HepG2 (cell line): ENCODE measurements around the gene IFI30. TPM values are rescaled to one million over a fixed set of nuclear protein-coding genes. Genes with fewer than 3 reads are reported as not detected.
A peak's percentile ranks its signal among the peaks of the same experiment; 100 is the strongest.

ENCODE experiments used
- ATF7-NPFF ChIP-seq: sonication (generic); formaldehyde crosslinking; IDR thresholded peaks from 2 replicates; pipeline ENCODE4 v1.8.1; 2023; ENCODE audit warnings: mild to moderate bottlenecking, low read depth, missing genetic modification reagents, moderate library complexity
- CAMTA2 ChIP-seq: sonication (generic); formaldehyde crosslinking; IDR thresholded peaks from 2 replicates; pipeline ENCODE4 v1.4.0; 2020; ENCODE audit warnings: mild to moderate bottlenecking, missing genetic modification reagents, borderline replicate concordance
- DMAP1 ChIP-seq: IDR thresholded peaks from 2 replicates; pipeline ENCODE4 v1.6.1; 2016
- HMGXB4 ChIP-seq, 2 experiments: sonication (generic) in 1 of 2; formaldehyde crosslinking in 1 of 2; IDR thresholded peaks; 2 replicates each; pipeline versions ENCODE4 v1.4.0 to v1.6.1; 2018 to 2020; ENCODE audit warnings: missing genetic modification reagents in 2 of 2, borderline replicate concordance in 1 of 2, low read depth in 1 of 2, mild to moderate bottlenecking in 1 of 2, missing biosample characterization in 1 of 2
- HNF4G ChIP-seq, 2 experiments: sonication (generic) in 1 of 2; formaldehyde crosslinking in 1 of 2; IDR thresholded peaks; 2 replicates each; pipeline versions ENCODE4 v1.4.0 to v1.6.1; 2011 to 2020; ENCODE audit warnings: borderline replicate concordance in 2 of 2, low read depth in 2 of 2, mild to moderate bottlenecking in 2 of 2, low read length in 1 of 2, missing genetic modification reagents in 1 of 2, moderate library complexity in 1 of 2
- HNRNPLL ChIP-seq: fragments of 200-400 bp; formaldehyde crosslinking; IDR thresholded peaks from 2 replicates; pipeline ENCODE4 v1.6.1; 2017; ENCODE audit warnings: mild to moderate bottlenecking, low read depth, low read length; ENCODE audit not compliant: poor library complexity, severe bottlenecking
- HOXA3 ChIP-seq: sonication (generic); formaldehyde crosslinking; IDR thresholded peaks from 2 replicates; pipeline ENCODE4 v1.5.0; 2020; ENCODE audit warnings: missing genetic modification reagents
- KMT2B ChIP-seq: IDR thresholded peaks from 2 replicates; pipeline ENCODE4 v1.6.1; 2016; ENCODE audit warnings: missing genetic modification reagents, missing compliant biosample characterization
- RBFOX2 ChIP-seq: fragments of 200-400 bp; formaldehyde crosslinking; IDR thresholded peaks from 2 replicates; pipeline ENCODE4 v1.6.1; 2017; ENCODE audit warnings: low read depth, mild to moderate bottlenecking, low read length
- RXRA ChIP-seq: sonication (generic); formaldehyde crosslinking; IDR thresholded peaks from 2 replicates; pipeline ENCODE4 v1.5.1; 2020; ENCODE audit warnings: missing genetic modification reagents
- SAP130 ChIP-seq: IDR thresholded peaks from 2 replicates; pipeline ENCODE4 v1.6.1; 2016; ENCODE audit warnings: low read depth
- SMAD3 ChIP-seq: sonication (generic); formaldehyde crosslinking; IDR thresholded peaks from 2 replicates; pipeline ENCODE4 v1.4.0; 2020; ENCODE audit warnings: missing genetic modification reagents
- TAF15 ChIP-seq: fragments of 200-400 bp; formaldehyde crosslinking; IDR thresholded peaks from one replicate; pipeline ENCODE4 v1.6.1; 2018; ENCODE audit warnings: mild to moderate bottlenecking, low read depth, low read length; ENCODE audit not compliant: poor library complexity, severe bottlenecking
- U2AF1 ChIP-seq: fragments of 200-400 bp; formaldehyde crosslinking; optimal IDR thresholded peaks from 2 replicates; pipeline ENCODE3; 2017; ENCODE audit warnings: mild to moderate bottlenecking, low read depth, low read length
- UBTF ChIP-seq: sonication (generic); formaldehyde crosslinking; IDR thresholded peaks from 2 replicates; pipeline ENCODE4 v1.4.0; 2020; ENCODE audit warnings: mild to moderate bottlenecking, missing genetic modification reagents
- ZBTB20 ChIP-seq: sonication (generic); formaldehyde crosslinking; IDR thresholded peaks from 2 replicates; pipeline ENCODE4 v1.8.1; 2023; ENCODE audit warnings: missing genetic modification reagents, low read depth, mild to moderate bottlenecking, borderline replicate concordance
- ZBTB38 ChIP-seq: sonication (generic); formaldehyde crosslinking; IDR thresholded peaks from 2 replicates; pipeline ENCODE4 v1.5.1; 2020; ENCODE audit warnings: mild to moderate bottlenecking, missing genetic modification reagents
- ZMYM4 ChIP-seq: sonication (generic); formaldehyde crosslinking; IDR thresholded peaks from 2 replicates; pipeline ENCODE4 v1.8.1; 2023; ENCODE audit warnings: mild to moderate bottlenecking, missing genetic modification reagents
- ZNF317 ChIP-seq: sonication (generic); formaldehyde crosslinking; IDR thresholded peaks from 2 replicates; pipeline ENCODE4 v1.5.0; 2020; ENCODE audit warnings: mild to moderate bottlenecking, missing genetic modification reagents
- ZNF383 ChIP-seq: sonication (generic); formaldehyde crosslinking; IDR thresholded peaks from 2 replicates; pipeline ENCODE4 v1.4.0; 2020; ENCODE audit warnings: missing genetic modification reagents, mild to moderate bottlenecking, borderline replicate concordance
- ZNF501 ChIP-seq: sonication (generic); formaldehyde crosslinking; IDR thresholded peaks from 2 replicates; pipeline ENCODE4 v1.5.1; 2020; ENCODE audit warnings: mild to moderate bottlenecking, moderate library complexity, missing genetic modification reagents
- ZNF605 ChIP-seq: sonication (generic); formaldehyde crosslinking; IDR thresholded peaks from 2 replicates; pipeline ENCODE4 v1.8.0; 2022; ENCODE audit warnings: mild to moderate bottlenecking, missing genetic modification reagents
- ZNF790 ChIP-seq: sonication (generic); formaldehyde crosslinking; IDR thresholded peaks from 2 replicates; pipeline ENCODE4 v1.8.0; 2022; ENCODE audit warnings: missing genetic modification reagents, mild to moderate bottlenecking, borderline replicate concordance
- polyA plus RNA-seq, 8 experiments: library from polyadenylated mRNA; depleted of rRNA in 3 of 8; stranded (reverse) in 7 of 8; unstranded in 1 of 8; fragments of >200 nt; fragmentation: Illumina TruSeq in 4 of 8; extraction: Trizol in 4 of 8; gene quantifications; 2 replicates each; pipeline versions ENCODE4 v1.2.1 to v1.2.3, GENCODE V29; 2011 to 2016; ENCODE audit warnings: low read depth in 4 of 8, missing spikeins in 1 of 8, mixed read lengths in 1 of 8; ENCODE audit not compliant: insufficient read depth in 1 of 8
- total RNA-seq, 5 experiments: library from RNA; depleted of rRNA; stranded (reverse); fragments of >200 nt; fragmentation: Illumina TruSeq; extraction: Trizol; gene quantifications; 2 replicates each; pipeline ENCODE4 v1.2.3, GENCODE V29; 2016; ENCODE audit warnings: low read depth in 1 of 5

IFI30 gene
- total and polyA plus RNA-seq, 2 of the 13 experiments (the other 11 are each of a cell fraction or from before 2014, with no cell fraction given), result 25.0 to 79.4 TPM

GRCh38 chr19:18224525-18225354, 51.1 kb downstream of the IFI30 start (continued):
- TF ChIP-seq HOXA3, result peak; percentile 10; the same call in 1 of the 2 replicates
- TF ChIP-seq HMGXB4 (CRISPR knock-in tag; IDR thresholded peaks at IDR 0.05; ENCODE audit: borderline replicate concordance in 1 of 2, low read depth in 1 of 2), result 0 out of 4 replicates have a peak, but pooled peaks of 1 of the 2 experiments have one; percentile 12
- 0 out of 2 replicates have a peak, but pooled peaks have one; percentile 30 for TF ChIP-seq RXRA (CRISPR knock-in tag)
- TF ChIP-seq DMAP1 (CRISPR knock-in tag), result 0 out of 2 replicates have a peak, but pooled peaks have one; percentile 8
- TF ChIP-seq TAF15, result peak; percentile 27
- 0 out of 2 replicates have a peak, but pooled peaks have one; percentile 21 for TF ChIP-seq KMT2B
- 0 out of 2 replicates have a peak, but pooled peaks have one; percentile 10 for TF ChIP-seq ZNF501 (CRISPR knock-in tag)
- TF ChIP-seq RBFOX2, result peak; percentile 58
- 0 out of 2 replicates have a peak, but pooled peaks have one; percentile 53 for TF ChIP-seq ZBTB38 (CRISPR knock-in tag)
- peak; percentile 37 for TF ChIP-seq U2AF1
- TF ChIP-seq CAMTA2 (CRISPR knock-in tag), result 0 out of 2 replicates have a peak, but pooled peaks have one; percentile 9
- TF ChIP-seq ZNF790 (CRISPR knock-in tag), result peak; percentile 63; the same call in 1 of the 2 replicates
- peak; percentile 51 for TF ChIP-seq HNRNPLL
- peak; percentile 24; the same call in 1 of the 2 replicates for TF ChIP-seq SAP130 (CRISPR knock-in tag)
- 0 out of 2 replicates have a peak, but pooled peaks have one; percentile 22 for TF ChIP-seq ATF7-NPFF (CRISPR knock-in tag)
- no peak for TF ChIP-seq ZNF383
- TF ChIP-seq HNF4G (IDR thresholded peaks at IDR 0.05; ENCODE audit: borderline replicate concordance, low read depth, low read length), result peak; percentile 84
- TF ChIP-seq HNF4G (CRISPR knock-in tag; IDR thresholded peaks at IDR 0.05; ENCODE audit: borderline replicate concordance, low read depth), result no peak
- 0 out of 2 replicates have a peak, but pooled peaks have one; percentile 38 for TF ChIP-seq ZBTB20
- TF ChIP-seq SMAD3 (CRISPR knock-in tag), result 0 out of 2 replicates have a peak, but pooled peaks have one; percentile 9
- TF ChIP-seq ZMYM4 (CRISPR knock-in tag), result 0 out of 2 replicates have a peak, but pooled peaks have one; percentile 4
- TF ChIP-seq UBTF (CRISPR knock-in tag), result 0 out of 2 replicates have a peak, but pooled peaks have one; percentile 17
- 0 out of 2 replicates have a peak, but pooled peaks have one; percentile 42 for TF ChIP-seq ZNF605 (CRISPR knock-in tag)
- 0 out of 2 replicates have a peak, but pooled peaks have one; percentile 10 for TF ChIP-seq ZNF317 (CRISPR knock-in tag)
